Gastrocnemius medialis (tissue), 4 donors: Measurements from ENCODE around the gene ATP5MG.

Source experiments
- CTCF ChIP-seq, 5 experiments: fragments of 450-650 bp in 3 of 5; fragments of 200-600 bp in 2 of 5; sonication (generic) in 2 of 5; IDR thresholded peaks in 4 of 5; conservative IDR thresholded peaks in 1 of 5; 1 replicate in 4 of 5; 2 replicates in 1 of 5; pipeline ENCODE4 v1.5.1; 2016 to 2019; ENCODE audit warnings: antibody characterized with exemption in 5 of 5, mild to moderate bottlenecking in 3 of 5, moderate library complexity in 3 of 5
- POLR2A ChIP-seq, 2 donors: fragments of 450-650 bp; IDR thresholded peaks; one replicate each; pipeline ENCODE4 v1.6.1; 2017; ENCODE audit warnings: antibody characterized with exemption in 2 of 2, mild to moderate bottlenecking in 2 of 2, moderate library complexity in 2 of 2

- TF ChIP-seq CTCF (IDR thresholded peaks at IDR 0.05 in 4 of 5, conservative IDR thresholded peaks at IDR 0.05 in 1 of 5) (no peak), POLR2A (IDR thresholded peaks at IDR 0.05) (no peak)
These were observed 32.7 kb downstream of the ATP5MG start for GRCh38 chr11:118434123-118434552.
